Thyroid gland (tissue), 4 donors: ENCODE results near the gene BTBD19.

Source experiments
- POLR2A ChIP-seq, 2 donors: fragments of 450-650 bp; IDR thresholded peaks; one replicate each; pipeline ENCODE4 v1.6.1; 2017; ENCODE audit warnings: antibody characterized with exemption in 2 of 2, mild to moderate bottlenecking in 2 of 2, moderate library complexity in 1 of 2
- TF ChIP-seq, protein P1 (sequence below), 6 experiments: fragments of 200-600 bp in 3 of 6; fragments of 450-650 bp in 3 of 6; sonication (generic) in 3 of 6; IDR thresholded peaks; one replicate each; pipeline ENCODE4 v1.5.1; 2016 to 2019; ENCODE audit warnings: antibody characterized with exemption in 6 of 6, mild to moderate bottlenecking in 2 of 6, inconsistent platforms in 1 of 6, moderate library complexity in 1 of 6

DNA sequence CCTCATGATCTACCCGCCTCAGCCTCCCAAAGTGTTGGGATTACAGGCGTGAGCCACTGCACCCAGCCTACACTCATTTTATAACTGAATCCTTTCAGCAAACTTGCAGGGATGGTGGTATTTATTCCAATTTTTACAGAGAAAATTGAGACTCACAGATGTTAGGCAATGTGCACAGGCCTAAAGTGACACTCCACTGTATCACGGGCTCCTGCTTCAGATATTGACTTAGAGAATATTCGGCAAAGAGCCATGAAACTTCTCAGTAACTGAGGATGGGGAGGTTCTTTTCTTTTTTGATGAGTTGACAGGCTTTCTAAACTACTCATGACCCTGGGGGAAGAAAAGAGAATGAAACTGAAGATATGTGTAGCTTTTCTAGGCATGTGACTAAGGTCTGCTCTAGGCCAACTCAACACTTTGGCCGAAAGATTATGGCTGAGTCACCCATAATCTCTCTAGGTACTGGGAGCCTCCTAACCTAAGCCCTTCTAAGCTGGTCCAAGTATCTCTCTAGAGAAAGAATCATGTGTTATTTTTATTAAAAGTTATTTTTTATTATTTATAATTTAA, 54.6 kb downstream of the BTBD19 start:
- TF ChIP-seq, protein P1, sequence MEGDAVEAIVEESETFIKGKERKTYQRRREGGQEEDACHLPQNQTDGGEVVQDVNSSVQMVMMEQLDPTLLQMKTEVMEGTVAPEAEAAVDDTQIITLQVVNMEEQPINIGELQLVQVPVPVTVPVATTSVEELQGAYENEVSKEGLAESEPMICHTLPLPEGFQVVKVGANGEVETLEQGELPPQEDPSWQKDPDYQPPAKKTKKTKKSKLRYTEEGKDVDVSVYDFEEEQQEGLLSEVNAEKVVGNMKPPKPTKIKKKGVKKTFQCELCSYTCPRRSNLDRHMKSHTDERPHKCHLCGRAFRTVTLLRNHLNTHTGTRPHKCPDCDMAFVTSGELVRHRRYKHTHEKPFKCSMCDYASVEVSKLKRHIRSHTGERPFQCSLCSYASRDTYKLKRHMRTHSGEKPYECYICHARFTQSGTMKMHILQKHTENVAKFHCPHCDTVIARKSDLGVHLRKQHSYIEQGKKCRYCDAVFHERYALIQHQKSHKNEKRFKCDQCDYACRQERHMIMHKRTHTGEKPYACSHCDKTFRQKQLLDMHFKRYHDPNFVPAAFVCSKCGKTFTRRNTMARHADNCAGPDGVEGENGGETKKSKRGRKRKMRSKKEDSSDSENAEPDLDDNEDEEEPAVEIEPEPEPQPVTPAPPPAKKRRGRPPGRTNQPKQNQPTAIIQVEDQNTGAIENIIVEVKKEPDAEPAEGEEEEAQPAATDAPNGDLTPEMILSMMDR (IDR thresholded peaks at IDR 0.05), result no peak
- TF ChIP-seq POLR2A (IDR thresholded peaks at IDR 0.05), result no peak
